Measurements from ENCODE around the gene LMCD1. TPM values are rescaled to one million over a fixed set of nuclear protein-coding genes. Genes with fewer than 3 reads are reported as not detected.

LMCD1 gene
- total and polyA plus RNA-seq, 2 experiments from 2014 or later: 21.8 to 35.3 TPM

DNA sequence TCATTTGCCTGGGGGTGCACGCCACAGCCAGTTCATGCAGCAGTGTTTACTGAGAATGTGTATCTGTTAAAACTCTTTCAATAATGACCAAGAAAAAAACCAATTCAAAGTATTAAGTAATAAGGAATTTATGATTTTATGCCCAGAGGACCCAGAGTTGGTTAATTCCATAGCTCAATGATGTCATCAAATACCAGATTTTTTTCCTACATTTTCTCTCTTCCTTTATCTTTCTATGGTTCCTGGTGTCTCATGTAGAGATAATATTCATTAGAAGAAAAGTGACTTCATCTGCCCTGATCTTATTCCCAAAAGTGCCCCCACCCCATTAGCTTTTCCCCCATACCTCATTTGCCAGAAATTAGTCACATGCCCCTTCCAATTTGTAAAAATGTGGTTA lies 44.6 kb upstream of the LMCD1 start:
- no peak overlapping the region for H3K27ac Mint-ChIP-seq
- no peaks in the 10 kb centered on the region for H3K27me3 Mint-ChIP-seq (ENCODE audit: insufficient read depth, low read depth, poor library complexity)
- no peak for ATAC-seq

More for the DNA sequence above, 44.6 kb upstream of the LMCD1 start:
- Mint-ChIP-seq H3K4me3 (no peak overlapping the region), H3K9me3 (no peaks in the 10 kb centered on the region), H3K4me1 (peaks cover 9% of the 10 kb centered on the region), H3K36me3 (ENCODE audit: low read depth) (no peaks in the 10 kb centered on the region)
- no peak for DNase-seq (ENCODE audit: low spot score)
- no peak overlapping the region for H3K4me3 ChIP-seq
- H3K4me2 ChIP-seq: no peak overlapping the region
- H3K79me2 ChIP-seq (replicated peaks; ENCODE audit: insufficient read depth): no peaks in the 10 kb centered on the region
- H4K20me1 ChIP-seq (replicated peaks; ENCODE audit: insufficient read depth): no peaks in the 10 kb centered on the region
- TF ChIP-seq, protein P1, sequence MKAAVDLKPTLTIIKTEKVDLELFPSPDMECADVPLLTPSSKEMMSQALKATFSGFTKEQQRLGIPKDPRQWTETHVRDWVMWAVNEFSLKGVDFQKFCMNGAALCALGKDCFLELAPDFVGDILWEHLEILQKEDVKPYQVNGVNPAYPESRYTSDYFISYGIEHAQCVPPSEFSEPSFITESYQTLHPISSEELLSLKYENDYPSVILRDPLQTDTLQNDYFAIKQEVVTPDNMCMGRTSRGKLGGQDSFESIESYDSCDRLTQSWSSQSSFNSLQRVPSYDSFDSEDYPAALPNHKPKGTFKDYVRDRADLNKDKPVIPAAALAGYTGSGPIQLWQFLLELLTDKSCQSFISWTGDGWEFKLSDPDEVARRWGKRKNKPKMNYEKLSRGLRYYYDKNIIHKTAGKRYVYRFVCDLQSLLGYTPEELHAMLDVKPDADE (IDR thresholded peaks at IDR 0.05): no peak
- TF ChIP-seq CREB1 (CRISPR knock-in tag; IDR thresholded peaks at IDR 0.05; ENCODE audit: low read depth) (no peak), ZNF331 (CRISPR knock-in tag; IDR thresholded peaks at IDR 0.05; ENCODE audit: low read depth) (no peak), POLR2AphosphoS5 (IDR thresholded peaks at IDR 0.05; ENCODE audit: low read depth) (no peak), EZH2phosphoT487 (IDR thresholded peaks at IDR 0.05; ENCODE audit: unreplicated experiment) (no peak), ZNF114 (CRISPR knock-in tag; IDR thresholded peaks at IDR 0.05) (no peak), EZH2 (IDR thresholded peaks at IDR 0.05; ENCODE audit: low read depth, unreplicated experiment) (no peak), JUNB (IDR thresholded peaks at IDR 0.05; ENCODE audit: unreplicated experiment) (no peak)
- TF ChIP-seq, protein P2, sequence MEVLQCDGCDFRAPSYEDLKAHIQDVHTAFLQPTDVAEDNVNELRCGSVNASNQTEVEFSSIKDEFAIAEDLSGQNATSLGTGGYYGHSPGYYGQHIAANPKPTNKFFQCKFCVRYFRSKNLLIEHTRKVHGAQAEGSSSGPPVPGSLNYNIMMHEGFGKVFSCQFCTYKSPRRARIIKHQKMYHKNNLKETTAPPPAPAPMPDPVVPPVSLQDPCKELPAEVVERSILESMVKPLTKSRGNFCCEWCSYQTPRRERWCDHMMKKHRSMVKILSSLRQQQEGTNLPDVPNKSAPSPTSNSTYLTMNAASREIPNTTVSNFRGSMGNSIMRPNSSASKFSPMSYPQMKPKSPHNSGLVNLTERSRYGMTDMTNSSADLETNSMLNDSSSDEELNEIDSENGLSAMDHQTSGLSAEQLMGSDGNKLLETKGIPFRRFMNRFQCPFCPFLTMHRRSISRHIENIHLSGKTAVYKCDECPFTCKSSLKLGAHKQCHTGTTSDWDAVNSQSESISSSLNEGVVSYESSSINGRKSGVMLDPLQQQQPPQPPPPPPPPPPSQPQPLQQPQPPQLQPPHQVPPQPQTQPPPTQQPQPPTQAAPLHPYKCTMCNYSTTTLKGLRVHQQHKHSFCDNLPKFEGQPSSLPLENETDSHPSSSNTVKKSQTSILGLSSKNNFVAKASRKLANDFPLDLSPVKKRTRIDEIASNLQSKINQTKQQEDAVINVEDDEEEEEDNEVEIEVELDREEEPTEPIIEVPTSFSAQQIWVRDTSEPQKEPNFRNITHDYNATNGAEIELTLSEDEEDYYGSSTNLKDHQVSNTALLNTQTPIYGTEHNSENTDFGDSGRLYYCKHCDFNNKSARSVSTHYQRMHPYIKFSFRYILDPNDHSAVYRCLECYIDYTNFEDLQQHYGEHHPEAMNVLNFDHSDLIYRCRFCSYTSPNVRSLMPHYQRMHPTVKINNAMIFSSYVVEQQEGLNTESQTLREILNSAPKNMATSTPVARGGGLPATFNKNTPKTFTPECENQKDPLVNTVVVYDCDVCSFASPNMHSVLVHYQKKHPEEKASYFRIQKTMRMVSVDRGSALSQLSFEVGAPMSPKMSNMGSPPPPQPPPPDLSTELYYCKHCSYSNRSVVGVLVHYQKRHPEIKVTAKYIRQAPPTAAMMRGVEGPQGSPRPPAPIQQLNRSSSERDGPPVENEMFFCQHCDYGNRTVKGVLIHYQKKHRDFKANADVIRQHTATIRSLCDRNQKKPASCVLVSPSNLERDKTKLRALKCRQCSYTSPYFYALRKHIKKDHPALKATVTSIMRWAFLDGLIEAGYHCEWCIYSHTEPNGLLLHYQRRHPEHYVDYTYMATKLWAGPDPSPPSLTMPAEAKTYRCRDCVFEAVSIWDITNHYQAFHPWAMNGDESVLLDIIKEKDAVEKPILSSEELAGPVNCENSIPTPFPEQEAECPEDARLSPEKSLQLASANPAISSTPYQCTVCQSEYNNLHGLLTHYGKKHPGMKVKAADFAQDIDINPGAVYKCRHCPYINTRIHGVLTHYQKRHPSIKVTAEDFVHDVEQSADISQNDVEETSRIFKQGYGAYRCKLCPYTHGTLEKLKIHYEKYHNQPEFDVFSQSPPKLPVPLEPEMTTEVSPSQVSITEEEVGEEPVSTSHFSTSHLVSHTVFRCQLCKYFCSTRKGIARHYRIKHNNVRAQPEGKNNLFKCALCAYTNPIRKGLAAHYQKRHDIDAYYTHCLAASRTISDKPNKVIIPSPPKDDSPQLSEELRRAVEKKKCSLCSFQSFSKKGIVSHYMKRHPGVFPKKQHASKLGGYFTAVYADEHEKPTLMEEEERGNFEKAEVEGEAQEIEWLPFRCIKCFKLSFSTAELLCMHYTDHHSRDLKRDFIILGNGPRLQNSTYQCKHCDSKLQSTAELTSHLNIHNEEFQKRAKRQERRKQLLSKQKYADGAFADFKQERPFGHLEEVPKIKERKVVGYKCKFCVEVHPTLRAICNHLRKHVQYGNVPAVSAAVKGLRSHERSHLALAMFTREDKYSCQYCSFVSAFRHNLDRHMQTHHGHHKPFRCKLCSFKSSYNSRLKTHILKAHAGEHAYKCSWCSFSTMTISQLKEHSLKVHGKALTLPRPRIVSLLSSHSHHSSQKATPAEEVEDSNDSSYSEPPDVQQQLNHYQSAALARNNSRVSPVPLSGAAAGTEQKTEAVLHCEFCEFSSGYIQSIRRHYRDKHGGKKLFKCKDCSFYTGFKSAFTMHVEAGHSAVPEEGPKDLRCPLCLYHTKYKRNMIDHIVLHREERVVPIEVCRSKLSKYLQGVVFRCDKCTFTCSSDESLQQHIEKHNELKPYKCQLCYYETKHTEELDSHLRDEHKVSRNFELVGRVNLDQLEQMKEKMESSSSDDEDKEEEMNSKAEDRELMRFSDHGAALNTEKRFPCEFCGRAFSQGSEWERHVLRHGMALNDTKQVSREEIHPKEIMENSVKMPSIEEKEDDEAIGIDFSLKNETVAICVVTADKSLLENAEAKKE (CRISPR knock-in tag; IDR thresholded peaks at IDR 0.05): no peak
- no peak overlapping the region for H2AFZ ChIP-seq
- no peaks in the 10 kb centered on the region for H3K36me3 ChIP-seq (ENCODE audit: insufficient read depth)
- H3K4me1 ChIP-seq (ENCODE audit: insufficient read depth): no peaks in the 10 kb centered on the region; the same call in 1 of the 2 replicates
- no peak overlapping the region for H3K27ac ChIP-seq (ENCODE audit: low read depth)
- 0 out of 2 replicates have a peak, but pooled peaks cover 11% of the 10 kb centered on the region for H3K9me2 ChIP-seq (ENCODE audit: insufficient read depth)
- no peaks in the 10 kb centered on the region for H3F3A ChIP-seq (replicated peaks; ENCODE audit: low read depth)
- H3K27me3 ChIP-seq (ENCODE audit: insufficient read depth): no peaks in the 10 kb centered on the region

All from GM23338 (cell line).